Natural killer cell (primary cell): ENCODE measurements around the gene FOXA3. TPM values are rescaled to one million over a fixed set of nuclear protein-coding genes. Genes with fewer than 3 reads are reported as not detected.

Experiments
- ATAC-seq, 3 donors: fragments of 150-1000 bp in 2 of 3; fragments of 200-7000 bp in 1 of 3; cut with Tn5 transposase; 1 replicate in 1 of 3; 2 replicates in 2 of 3; pipeline ENCODE4 v1.10.0; 2021; ENCODE audit warnings: mild to moderate bottlenecking in 2 of 3, moderate library complexity in 2 of 3
- DNase-seq, 2 donors: peaks; one replicate each; pipeline versions ENCODE4 v3.0.0 to v3.0.0-alpha.2; 2013 to 2021; ENCODE audit warnings: mixed read lengths in 1 of 2
- H3K27ac ChIP-seq: one replicate; pipeline ENCODE4 v1.5.1; 2013; ENCODE audit warnings: mild to moderate bottlenecking, low read length
- H3K27me3 ChIP-seq: one replicate; pipeline ENCODE4 v1.6.1; 2013; ENCODE audit warnings: low read length; ENCODE audit not compliant: control insufficient read depth, insufficient read depth
- H3K36me3 ChIP-seq: one replicate; pipeline ENCODE4 v1.6.1; 2013; ENCODE audit warnings: low read length; ENCODE audit not compliant: control insufficient read depth, insufficient read depth
- H3K4me1 ChIP-seq: one replicate; pipeline ENCODE4 v1.6.1; 2013; ENCODE audit warnings: low read length; ENCODE audit not compliant: control insufficient read depth, insufficient read depth
- H3K4me3 ChIP-seq: one replicate; pipeline ENCODE4 v1.5.1; 2013; ENCODE audit warnings: low read length
- H3K9me3 ChIP-seq: one replicate; pipeline ENCODE4 v1.6.1; 2013; ENCODE audit warnings: low read length; ENCODE audit not compliant: control insufficient read depth, insufficient read depth
- H3K27ac Mint-ChIP-seq, 2 donors: one replicate each; pipeline ENCODE4 v1.8.0; 2022; ENCODE audit warnings: mild to moderate bottlenecking in 2 of 2, mixed read lengths in 2 of 2, moderate library complexity in 1 of 2
- H3K27me3 Mint-ChIP-seq, 2 donors: one replicate each; pipeline ENCODE4 v1.8.0; 2022; ENCODE audit warnings: low read depth in 2 of 2, mixed read lengths in 2 of 2
- H3K36me3 Mint-ChIP-seq: one replicate; pipeline ENCODE4 v1.8.0; 2022; ENCODE audit warnings: mixed read lengths
- H3K4me1 Mint-ChIP-seq, 2 donors: one replicate each; pipeline ENCODE4 v1.8.0; 2022; ENCODE audit warnings: mixed read lengths in 2 of 2
- H3K4me3 Mint-ChIP-seq: one replicate; pipeline ENCODE4 v1.8.0; 2022; ENCODE audit warnings: mild to moderate bottlenecking, moderate library complexity, mixed read lengths
- H3K9me3 Mint-ChIP-seq, 2 donors: one replicate each; pipeline ENCODE4 v1.8.0; 2022; ENCODE audit warnings: mixed read lengths in 2 of 2
- CTCF ChIP-seq: fragments of 200-600 bp; IDR thresholded peaks from one replicate; pipeline ENCODE4 v1.8.0; 2022; ENCODE audit warnings: antibody characterized with exemption
- WGBS: methylation state at CpG from one replicate; pipeline ENCODE4 v1.1.7; 2013; ENCODE audit warnings: missing lambda C conversion rate; ENCODE audit not compliant: insufficient coverage; 5-methylcytosine and 5-hydroxymethylcytosine counted together
- intact Hi-C: fragments of 100-400 bp; cut with micrococcal nuclease; formaldehyde crosslinking; loops from one replicate; pipeline ENCODE4 v1.14.2; 2022
- total RNA-seq, 4 donors: library from RNA; stranded (reverse); fragments of 120-200 nt in 1 of 4; gene quantifications; one replicate each; pipeline versions ENCODE4 v1.2.3 to v1.2.4, GENCODE V29; 2013 to 2022

The FOXA3 gene
- total RNA-seq, 3 donors from 2014 or later (not counting 1 experiment from before 2014, with no cell fraction given): not detected

GRCh38 chr19:45822716-45823115 is 41.4 kb upstream of the FOXA3 start:
- Mint-ChIP-seq H3K4me1 (no peaks in the 10 kb centered on the region), H3K27ac (no peak overlapping the region), H3K36me3 (no peaks in the 10 kb centered on the region), H3K9me3 (no peaks in the 10 kb centered on the region), H3K4me3 (no peak overlapping the region), H3K27me3 (no peaks in the 10 kb centered on the region)
- Histone ChIP-seq H3K9me3 (no peaks in the 10 kb centered on the region), H3K27me3 (no peaks in the 10 kb centered on the region), H3K27ac (no peak overlapping the region), H3K4me1 (no peaks in the 10 kb centered on the region), H3K36me3 (peaks cover 57% of the 10 kb centered on the region), H3K4me3 (no peak overlapping the region)
- DNase-seq: no peak
- ATAC-seq: no peak
- WGBS: 91% methylated on average over 3 of the region's 5 CpGs
- intact Hi-C loops: no loop called here
- TF ChIP-seq CTCF: no peak

DNA sequence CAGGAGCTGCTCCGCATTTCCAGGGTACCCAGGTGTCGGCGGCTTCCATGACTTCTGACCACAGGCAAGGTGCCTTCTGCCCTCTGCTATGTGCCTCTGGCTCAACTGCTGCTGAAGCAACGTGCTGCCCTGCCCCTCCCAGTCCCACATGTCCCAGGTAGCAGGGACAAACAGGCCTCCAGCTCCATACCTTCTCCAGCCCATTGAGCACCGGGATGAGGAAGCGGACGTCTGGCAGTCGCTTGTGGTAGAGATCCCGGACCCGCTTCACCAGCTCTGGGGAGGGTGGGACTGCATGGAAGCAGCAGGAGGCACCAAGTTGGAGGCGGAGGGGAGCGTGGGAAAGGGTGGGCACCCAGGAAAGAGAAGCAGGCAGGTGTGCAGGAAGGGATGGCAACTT is 40.9 kb upstream of the FOXA3 start:
- no peaks in the 10 kb centered on the region for H3K9me3 Mint-ChIP-seq
- Histone ChIP-seq H3K36me3 (peaks cover 62% of the 10 kb centered on the region), H3K4me3 (no peak overlapping the region), H3K27ac (no peak overlapping the region), H3K9me3 (no peaks in the 10 kb centered on the region), H3K4me1 (no peaks in the 10 kb centered on the region), H3K27me3 (no peaks in the 10 kb centered on the region)
- ATAC-seq (no peak), DNase-seq (no peak)
- H3K27me3 Mint-ChIP-seq: no peaks in the 10 kb centered on the region
- 97% methylated on average over 12 of the region's 12 CpGs for WGBS
- TF ChIP-seq CTCF: no peak
- no peak overlapping the region for H3K4me3 Mint-ChIP-seq
- no peaks in the 10 kb centered on the region for H3K4me1 Mint-ChIP-seq
- H3K27ac Mint-ChIP-seq: no peak overlapping the region
- intact Hi-C loops: no loop called here
- H3K36me3 Mint-ChIP-seq: no peaks in the 10 kb centered on the region

DNA sequence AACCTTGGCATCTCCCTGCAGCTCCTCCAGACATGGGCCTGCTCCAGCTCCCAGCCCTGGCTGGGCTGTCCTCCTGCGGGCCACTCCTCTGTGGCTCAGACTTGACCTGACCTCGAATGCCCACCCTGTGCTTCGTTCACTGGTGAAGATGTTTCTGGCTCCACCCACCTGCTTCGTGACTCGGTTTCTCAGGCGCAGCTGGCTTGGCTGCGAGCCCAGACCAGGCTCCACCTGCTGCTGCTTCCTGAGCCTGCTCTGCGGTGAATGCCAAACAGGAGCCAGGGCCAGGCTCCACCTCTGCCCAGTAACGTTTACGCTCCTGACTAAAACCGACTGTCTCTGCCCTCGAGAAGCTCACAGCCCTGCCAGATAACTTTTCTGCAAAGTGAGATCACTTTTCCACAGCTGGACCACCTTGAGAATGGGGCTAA is 40.1 kb upstream of the FOXA3 start:
- Mint-ChIP-seq H3K27ac (no peak overlapping the region), H3K4me3 (no peak overlapping the region), H3K4me1 (no peaks in the 10 kb centered on the region), H3K27me3 (no peaks in the 10 kb centered on the region), H3K36me3 (no peaks in the 10 kb centered on the region), H3K9me3 (no peaks in the 10 kb centered on the region)
- no peaks in the 10 kb centered on the region for H3K27me3 ChIP-seq
- WGBS: 91% methylated on average over 12 of the region's 12 CpGs
- DNase-seq (no peak), ATAC-seq (no peak)
- no peak for TF ChIP-seq CTCF
- H3K9me3 ChIP-seq: no peaks in the 10 kb centered on the region
- intact Hi-C loops: no loop called here
- peaks cover 70% of the 10 kb centered on the region for H3K36me3 ChIP-seq
- H3K4me3 ChIP-seq: no peak overlapping the region
- H3K27ac ChIP-seq: no peak overlapping the region
- no peaks in the 10 kb centered on the region for H3K4me1 ChIP-seq

GRCh38 chr19:45824531-45825262 is 39.4 kb upstream of the FOXA3 start:
- peaks cover 76% of the 10 kb centered on the region for H3K36me3 ChIP-seq
- ATAC-seq (no peak), DNase-seq (no peak)
- intact Hi-C loops: no loop called here
- no peaks in the 10 kb centered on the region for H3K9me3 ChIP-seq
- no peaks in the 10 kb centered on the region for H3K4me1 ChIP-seq
- no peak overlapping the region for H3K4me3 Mint-ChIP-seq
- no peak overlapping the region for H3K4me3 ChIP-seq
- H3K36me3 Mint-ChIP-seq: no peaks in the 10 kb centered on the region
- H3K27ac ChIP-seq: no peak overlapping the region
- no peaks in the 10 kb centered on the region for H3K4me1 Mint-ChIP-seq
- no peak overlapping the region for H3K27ac Mint-ChIP-seq
- no peaks in the 10 kb centered on the region for H3K9me3 Mint-ChIP-seq
- WGBS: 94% methylated on average over 26 of the region's 26 CpGs
- H3K27me3 Mint-ChIP-seq: no peaks in the 10 kb centered on the region
- no peak for TF ChIP-seq CTCF
- no peaks in the 10 kb centered on the region for H3K27me3 ChIP-seq
